ENCODE data around the gene ING3. TPM values are rescaled to one million over a fixed set of nuclear protein-coding genes. Genes with fewer than 3 reads are reported as not detected.
A peak's percentile ranks its signal among the peaks of the same experiment; 100 is the strongest.

ING3 gene
- total and polyA plus RNA-seq, 9 donors, result 10.1 to 19.5 (median 17.0) TPM

GRCh38 chr7:120998996-120999565, 48.5 kb downstream of the ING3 start:
- H3K27ac ChIP-seq, result peak overlapping the region in 1 of 2 donors; percentile 76
- H3K9me3 ChIP-seq, result no peaks in the 10 kb centered on the region
- DNase-seq, result no peak
- peaks cover 13% of the 10 kb centered on the region for H3K4me1 ChIP-seq (ENCODE audit: insufficient read depth)
- WGBS, 3 donors, result 84 to 89% (median 88%) methylated on average over 2 of the region's 2 CpGs
- no peaks in the 10 kb centered on the region for H3K27me3 ChIP-seq
- intact Hi-C loops (cut with DNase I), result no loop called here
- TF ChIP-seq EP300 (IDR thresholded peaks at IDR 0.05), result no peak
- TF ChIP-seq CTCF (IDR thresholded peaks at IDR 0.05), result no peak
- no peak for TF ChIP-seq POLR2A (IDR thresholded peaks at IDR 0.05)
- no peaks in the 10 kb centered on the region for H3K36me3 ChIP-seq
- H3K4me3 ChIP-seq, result no peak overlapping the region

GRCh38 chr7:121000081-121000983, 49.8 kb downstream of the ING3 start:
- 39 to 44% (median 43%) methylated on average over 9 of the region's 9 CpGs for WGBS, 3 donors
- TF ChIP-seq EP300 (IDR thresholded peaks at IDR 0.05) (no peak), POLR2A (IDR thresholded peaks at IDR 0.05) (no peak), CTCF (IDR thresholded peaks at IDR 0.05) (no peak)
- intact Hi-C loops (cut with DNase I), result no loop called here
- peaks cover 12% of the 10 kb centered on the region for H3K4me1 ChIP-seq (ENCODE audit: insufficient read depth)
- H3K27ac ChIP-seq, result peak overlapping the region; percentile 0 to 76
- peak overlapping the region; percentile 19 for H3K4me3 ChIP-seq
- H3K36me3 ChIP-seq, result no peaks in the 10 kb centered on the region
- DNase-seq, result no peak
- H3K9me3 ChIP-seq, result no peaks in the 10 kb centered on the region
- no peaks in the 10 kb centered on the region for H3K27me3 ChIP-seq

DNA sequence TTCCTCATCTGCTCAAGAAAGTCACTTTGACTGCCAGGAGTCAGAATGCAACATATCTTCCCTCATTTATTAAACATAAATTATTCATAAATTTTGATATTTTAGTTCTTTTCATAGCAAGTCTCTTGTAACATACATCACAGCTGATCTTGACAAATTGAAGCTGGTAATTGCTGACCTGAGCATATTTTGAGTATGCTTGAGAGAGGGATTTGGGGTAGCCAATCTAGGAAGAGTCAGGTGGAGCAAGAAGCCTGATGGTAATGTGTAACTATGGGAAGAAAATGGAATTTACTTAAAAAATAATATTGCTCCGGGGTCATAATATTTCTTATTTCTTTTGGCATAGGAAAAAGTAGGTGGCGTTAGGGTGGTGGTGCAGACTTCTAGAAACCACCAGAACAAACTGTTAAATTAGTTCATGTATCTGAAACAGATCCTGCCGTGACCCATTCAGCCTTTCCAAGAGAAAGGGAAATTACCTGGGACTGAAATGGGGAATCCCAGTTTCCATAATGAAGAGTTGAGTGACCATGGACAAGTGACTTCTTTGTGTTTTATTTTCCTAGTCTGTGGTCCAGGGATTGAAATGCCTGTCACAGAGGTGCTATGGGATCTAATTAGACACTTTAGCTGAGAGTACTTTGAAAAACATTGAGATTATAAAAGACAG, 50.8 kb downstream of the ING3 start:
- TF ChIP-seq CTCF (IDR thresholded peaks at IDR 0.05) (no peak), EP300 (IDR thresholded peaks at IDR 0.05) (no peak), POLR2A (IDR thresholded peaks at IDR 0.05) (no peak)
- WGBS, 3 donors, result 59 to 74% (median 73%) methylated on average over 3 of the region's 3 CpGs
- no peak for DNase-seq
- intact Hi-C loops (cut with DNase I), result no loop called here
- Histone ChIP-seq H3K36me3 (no peaks in the 10 kb centered on the region), H3K27ac (peak overlapping the region in 1 of 2 donors; percentile 76), H3K4me1 (ENCODE audit: insufficient read depth) (peaks cover 13% of the 10 kb centered on the region), H3K4me3 (no peak overlapping the region), H3K27me3 (no peaks in the 10 kb centered on the region), H3K9me3 (no peaks in the 10 kb centered on the region)

DNA sequence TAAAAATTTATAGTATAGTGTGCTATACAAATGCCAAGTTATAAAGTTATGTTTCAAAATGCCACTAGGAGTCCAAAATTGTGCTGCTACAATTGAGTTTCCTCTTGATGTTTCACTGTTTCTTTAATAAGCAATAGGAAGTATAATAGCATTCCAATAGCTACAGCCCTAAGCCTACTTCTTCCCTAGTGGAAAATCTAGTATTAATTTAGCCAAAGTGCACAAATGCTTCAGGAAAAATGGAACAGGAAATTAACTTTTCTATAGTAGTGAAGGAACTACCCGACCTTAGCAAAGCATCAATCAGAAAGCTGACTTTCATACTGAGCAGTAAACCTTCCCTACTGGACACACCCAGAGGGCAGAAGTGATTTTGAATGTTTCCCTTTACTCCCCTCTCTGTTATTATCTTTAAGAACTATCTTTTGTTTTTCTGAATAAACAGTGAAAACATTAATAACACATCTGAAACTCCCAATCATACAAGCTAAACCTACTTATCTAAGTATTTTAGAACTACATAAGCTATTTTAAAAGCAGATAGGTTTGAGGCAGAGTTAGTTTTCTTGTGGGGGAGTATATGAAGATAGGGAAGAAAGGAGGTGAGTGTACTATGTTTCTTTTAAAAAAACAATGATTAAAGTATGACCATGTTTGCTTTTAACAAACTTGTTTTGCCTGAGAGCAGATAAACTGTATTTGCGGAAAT, 51.6 kb downstream of the ING3 start:
- Histone ChIP-seq H3K27me3 (no peaks in the 10 kb centered on the region), H3K27ac (peak overlapping the region; percentile 9 to 76), H3K4me3 (no peak overlapping the region), H3K9me3 (no peaks in the 10 kb centered on the region), H3K4me1 (ENCODE audit: insufficient read depth) (peaks cover 18% of the 10 kb centered on the region), H3K36me3 (no peaks in the 10 kb centered on the region)
- intact Hi-C loops (cut with DNase I), result no loop called here
- 8 to 23% (median 8%) methylated on average over 2 of the region's 2 CpGs for WGBS, 3 donors
- TF ChIP-seq CTCF (IDR thresholded peaks at IDR 0.05) (no peak), POLR2A (IDR thresholded peaks at IDR 0.05) (no peak), EP300 (IDR thresholded peaks at IDR 0.05) (no peak)
- DNase-seq, result no peak

Data from ovary (tissue), 9 donors.